ENCODE results near the gene LPCAT3. TPM values are rescaled to one million over a fixed set of nuclear protein-coding genes. Genes with fewer than 3 reads are reported as not detected.
"Not testable (repeated sequence)": the region's sequence is repeated elsewhere in the genome, so short reads cannot be mapped to it uniquely, and the experiment has no call there.

LPCAT3 gene
- total RNA-seq, 1 donor from 2014 or later = 6.5 TPM

GRCh38 chr12:7038591-7038990 is 20.3 kb upstream of the LPCAT3 start:
- no peak for FAIRE-seq
- no peak for DNase-seq (ENCODE audit: low spot score in 2 of 2)

GRCh38 chr12:7037411-7037810 is 19.1 kb upstream of the LPCAT3 start:
- FAIRE-seq = not testable (repeated sequence)

GRCh38 chr12:7035463-7035862 is 17.2 kb upstream of the LPCAT3 start:
- FAIRE-seq = no peak
- no peak for DNase-seq (ENCODE audit: low spot score in 2 of 2)

More at GRCh38 chr12:7037411-7037810, 19.1 kb upstream of the LPCAT3 start:
- DNase-seq (ENCODE audit: low spot score in 2 of 2) = not testable (repeated sequence)

GRCh38 chr12:7034464-7034863 is 16.2 kb upstream of the LPCAT3 start:
- DNase-seq (ENCODE audit: low spot score in 2 of 2) = no peak
- FAIRE-seq = no peak

- FAIRE-seq (no peak), DNase-seq (ENCODE audit: low spot score in 2 of 2) (no peak)
Observed at GRCh38 chr12:7032990-7033389, 14.7 kb upstream of the LPCAT3 start.

GRCh38 chr12:7031306-7031705 is 13.0 kb upstream of the LPCAT3 start:
- FAIRE-seq = no peak

GRCh38 chr12:7026854-7027253 is 8.6 kb upstream of the LPCAT3 start:
- FAIRE-seq (no peak), DNase-seq (ENCODE audit: low spot score in 2 of 2) (no peak)

More at GRCh38 chr12:7031306-7031705, 13.0 kb upstream of the LPCAT3 start:
- DNase-seq (ENCODE audit: low spot score in 2 of 2) = no peak

GRCh38 chr12:7023114-7023513 is 4.8 kb upstream of the LPCAT3 start:
- FAIRE-seq (no peak), DNase-seq (ENCODE audit: low spot score in 2 of 2) (no peak)

- no peak for DNase-seq (ENCODE audit: low spot score in 2 of 2)
- FAIRE-seq = no peak
Observed at GRCh38 chr12:7021956-7022355, 3.7 kb upstream of the LPCAT3 start.

- DNase-seq (ENCODE audit: low spot score in 2 of 2) = no peak
- FAIRE-seq = no peak
Observed at GRCh38 chr12:7019043-7019569, 830 bp upstream of the LPCAT3 start.

GRCh38 chr12:7017870-7018349 is 366 bp downstream of the LPCAT3 start:
- FAIRE-seq (no peak), DNase-seq (ENCODE audit: low spot score in 2 of 2) (peak in 1 of 2 donors; percentile 27)

GRCh38 chr12:7016958-7017571 is 1.2 kb downstream of the LPCAT3 start:
- FAIRE-seq = no peak

GRCh38 chr12:7015555-7016370 is 2.5 kb downstream of the LPCAT3 start:
- FAIRE-seq (no peak), DNase-seq (ENCODE audit: low spot score in 2 of 2) (no peak)

More at GRCh38 chr12:7016958-7017571, 1.2 kb downstream of the LPCAT3 start:
- DNase-seq (ENCODE audit: low spot score in 2 of 2) = no peak

- FAIRE-seq (no peak), DNase-seq (ENCODE audit: low spot score in 2 of 2) (no peak)
Observed at GRCh38 chr12:7013101-7013500, 5.2 kb downstream of the LPCAT3 start.

- DNase-seq (ENCODE audit: low spot score in 2 of 2) (no peak), FAIRE-seq (no peak)
Observed at GRCh38 chr12:7012024-7012607, 6.2 kb downstream of the LPCAT3 start.

GRCh38 chr12:7011398-7011797 is 6.9 kb downstream of the LPCAT3 start:
- not testable (repeated sequence) for FAIRE-seq; DNase-seq (ENCODE audit: low spot score in 2 of 2)

GRCh38 chr12:7009512-7009911 is 8.8 kb downstream of the LPCAT3 start:
- FAIRE-seq = no peak
- no peak for DNase-seq (ENCODE audit: low spot score in 2 of 2)

- DNase-seq (ENCODE audit: low spot score in 2 of 2) = no peak
Observed at GRCh38 chr12:7008864-7009263, 9.4 kb downstream of the LPCAT3 start.

GRCh38 chr12:7006639-7007038 is 11.6 kb downstream of the LPCAT3 start:
- FAIRE-seq = no peak
- no peak for DNase-seq (ENCODE audit: low spot score in 2 of 2)

More at GRCh38 chr12:7008864-7009263, 9.4 kb downstream of the LPCAT3 start:
- FAIRE-seq = no peak

GRCh38 chr12:7005311-7005710 is 13.0 kb downstream of the LPCAT3 start:
- FAIRE-seq = no peak

GRCh38 chr12:7004840-7005239 is 13.4 kb downstream of the LPCAT3 start:
- DNase-seq (ENCODE audit: low spot score in 2 of 2) = no peak
- no peak for FAIRE-seq

More at GRCh38 chr12:7005311-7005710, 13.0 kb downstream of the LPCAT3 start:
- no peak for DNase-seq (ENCODE audit: low spot score in 2 of 2)

Measured in frontal cortex (tissue), 4 donors.